Measurements from ENCODE around the gene SERPINA1.

SERPINA1 gene

GRCh38 chr14:94345344-94346064 lies 42.9 kb downstream of the SERPINA1 start:
- DNase-seq: no peak

GRCh38 chr14:94344389-94344788 lies 44.0 kb downstream of the SERPINA1 start:
- no peak for DNase-seq

- DNase-seq: no peak
Measured at GRCh38 chr14:94343238-94344005, 45.0 kb downstream of the SERPINA1 start.

- DNase-seq: no peak
Measured at GRCh38 chr14:94342334-94342934, 46.0 kb downstream of the SERPINA1 start.

GRCh38 chr14:94341656-94342333 lies 46.6 kb downstream of the SERPINA1 start:
- DNase-seq: no peak

GRCh38 chr14:94340533-94340932 lies 47.9 kb downstream of the SERPINA1 start:
- no peak for DNase-seq

- no peak for DNase-seq
Measured at GRCh38 chr14:94338023-94338422, 50.4 kb downstream of the SERPINA1 start.

GRCh38 chr14:94337274-94337673 lies 51.1 kb downstream of the SERPINA1 start:
- no peak for DNase-seq

GRCh38 chr14:94334872-94335271 lies 53.5 kb downstream of the SERPINA1 start:
- no peak for DNase-seq

GRCh38 chr14:94332587-94332986 lies 55.8 kb downstream of the SERPINA1 start:
- DNase-seq: no peak

GRCh38 chr14:94332063-94332583 lies 56.3 kb downstream of the SERPINA1 start:
- DNase-seq: no peak

GRCh38 chr14:94331462-94331861 lies 56.9 kb downstream of the SERPINA1 start:
- no peak for DNase-seq

- DNase-seq: no peak
Measured at GRCh38 chr14:94330857-94331256, 57.5 kb downstream of the SERPINA1 start.

- no peak for DNase-seq
Measured at GRCh38 chr14:94330432-94330831, 58.0 kb downstream of the SERPINA1 start.

GRCh38 chr14:94329857-94330256 lies 58.5 kb downstream of the SERPINA1 start:
- no peak for DNase-seq

GRCh38 chr14:94328196-94328595 lies 60.2 kb downstream of the SERPINA1 start:
- no peak for DNase-seq

Measured in NCI-H1436 treated with DMSO at 0.1 percent for 48 hours (cell line).